CD14-positive monocyte (primary cell): ENCODE measurements around the gene GPR55. TPM values are rescaled to one million over a fixed set of nuclear protein-coding genes. Genes with fewer than 3 reads are reported as not detected.

Source experiments
- DNase-seq, 3 donors: peaks; one replicate each; pipeline ENCODE4 v3.0.0-alpha.2; 2011 to 2022
- H2AFZ ChIP-seq: 2 replicates; pipeline ENCODE4 v1.6.0; 2012; ENCODE audit warnings: mild to moderate bottlenecking, low read depth, low read length, inconsistent platforms; ENCODE audit not compliant: insufficient read depth, poor library complexity, severe bottlenecking
- H3K27ac ChIP-seq, 2 donors: 1 replicate in 1 of 2; 2 replicates in 1 of 2; pipeline ENCODE4 v1.5.1; 2012 to 2013; ENCODE audit warnings: low read length in 2 of 2, control low read depth in 1 of 2, inconsistent platforms in 1 of 2, low read depth in 1 of 2, mild to moderate bottlenecking in 1 of 2
- H3K27me3 ChIP-seq, 2 donors: one replicate each; pipeline versions ENCODE4 v1.6.0 to v1.6.1; 2011 to 2013; ENCODE audit warnings: low read length in 2 of 2; ENCODE audit not compliant: control insufficient read depth in 2 of 2, insufficient read depth in 2 of 2
- H3K36me3 ChIP-seq, 2 donors: replicated peaks in 1 of 2; 1 replicate in 1 of 2; 2 replicates in 1 of 2; pipeline versions ENCODE4 v1.5.1 to v1.6.1; 2012 to 2013; ENCODE audit warnings: low read length in 2 of 2, control low read depth in 1 of 2, inconsistent platforms in 1 of 2, mild to moderate bottlenecking in 1 of 2; ENCODE audit not compliant: insufficient read depth in 2 of 2, control insufficient read depth in 1 of 2
- H3K4me1 ChIP-seq, 2 donors: 1 replicate in 1 of 2; 2 replicates in 1 of 2; pipeline versions ENCODE4 v1.5.1 to v1.6.1; 2012 to 2013; ENCODE audit warnings: low read length in 2 of 2, control low read depth in 1 of 2, inconsistent platforms in 1 of 2, mild to moderate bottlenecking in 1 of 2, moderate library complexity in 1 of 2; ENCODE audit not compliant: insufficient read depth in 2 of 2, control insufficient read depth in 1 of 2
- H3K4me2 ChIP-seq: replicated peaks from 2 replicates; pipeline ENCODE3; 2012; ENCODE audit warnings: low read length, moderate library complexity, mild to moderate bottlenecking; ENCODE audit not compliant: poor library complexity, severe bottlenecking; ENCODE audit errors: extremely low read depth
- H3K4me3 ChIP-seq, 3 experiments: fragments of 200-600 bp in 1 of 3; sonication (generic) in 1 of 3; replicated peaks in 1 of 3; 1 replicate in 2 of 3; 2 replicates in 1 of 3; pipeline ENCODE4 v1.5.1; 2011 to 2013; ENCODE audit warnings: low read length in 3 of 3, mild to moderate bottlenecking in 3 of 3, control low read depth in 2 of 3, low read depth in 2 of 3, inconsistent platforms in 1 of 3, moderate library complexity in 1 of 3
- H3K79me2 ChIP-seq: 2 replicates; pipeline ENCODE4 v1.6.0; 2012; ENCODE audit warnings: mild to moderate bottlenecking, control low read depth, inconsistent platforms, low read length, moderate library complexity; ENCODE audit not compliant: insufficient read depth
- H3K9ac ChIP-seq: 2 replicates; pipeline ENCODE4 v1.6.0; 2017; ENCODE audit warnings: low read length, mild to moderate bottlenecking; ENCODE audit not compliant: insufficient read depth, poor library complexity, severe bottlenecking
- H3K9me3 ChIP-seq, 2 donors: replicated peaks in 1 of 2; 1 replicate in 1 of 2; 2 replicates in 1 of 2; pipeline versions ENCODE4 v1.5.1 to v1.6.1; 2012 to 2013; ENCODE audit warnings: low read length in 2 of 2, control low read depth in 1 of 2; ENCODE audit not compliant: control insufficient read depth in 1 of 2, insufficient read depth in 1 of 2
- H4K20me1 ChIP-seq: 2 replicates; pipeline ENCODE4 v1.6.0; 2012; ENCODE audit warnings: mild to moderate bottlenecking, low read length, control low read depth, moderate library complexity; ENCODE audit not compliant: insufficient read depth
- H3K27ac Mint-ChIP-seq, 7 donors: one replicate each; pipeline ENCODE4 v1.8.0; 2020; ENCODE audit warnings: mild to moderate bottlenecking in 7 of 7, mixed read lengths in 7 of 7, moderate library complexity in 6 of 7, inconsistent platforms in 2 of 7
- H3K27me3 Mint-ChIP-seq, 3 donors: one replicate each; pipeline ENCODE4 v1.8.0; 2021 to 2022; ENCODE audit warnings: low read depth in 3 of 3, mild to moderate bottlenecking in 3 of 3, mixed read lengths in 3 of 3, moderate library complexity in 3 of 3, inconsistent platforms in 1 of 3
- H3K36me3 Mint-ChIP-seq, 2 donors: one replicate each; pipeline ENCODE4 v1.8.0; 2020; ENCODE audit warnings: mixed read lengths in 2 of 2, inconsistent platforms in 1 of 2, mild to moderate bottlenecking in 1 of 2
- H3K4me1 Mint-ChIP-seq: one replicate; pipeline ENCODE4 v1.8.0; 2020; ENCODE audit warnings: mild to moderate bottlenecking, mixed read lengths
- H3K4me3 Mint-ChIP-seq, 2 donors: one replicate each; pipeline ENCODE4 v1.8.0; 2020; ENCODE audit warnings: mild to moderate bottlenecking in 2 of 2, mixed read lengths in 2 of 2, moderate library complexity in 1 of 2
- H3K9me3 Mint-ChIP-seq, 7 donors: one replicate each; pipeline ENCODE4 v1.8.0; 2020 to 2022; ENCODE audit warnings: mixed read lengths in 7 of 7, mild to moderate bottlenecking in 6 of 7, moderate library complexity in 6 of 7, inconsistent platforms in 2 of 7
- WGBS: methylation state at CpG from one replicate; pipeline ENCODE4 v1.1.5; 2013; ENCODE audit warnings: missing lambda C conversion rate; ENCODE audit not compliant: insufficient coverage; 5-methylcytosine and 5-hydroxymethylcytosine counted together
- intact Hi-C, 2 donors: fragments of 100-400 bp; cut with micrococcal nuclease; formaldehyde crosslinking; loops; one replicate each; pipeline versions ENCODE4 v1.15.0 to v1.15.1; 2023
- polyA plus RNA-seq, 3 donors: library from polyadenylated mRNA; depleted of rRNA in 1 of 3; unstranded in 2 of 3; stranded (reverse) in 1 of 3; fragments of 300-500 nt in 2 of 3; fragments of >200 nt in 1 of 3; fragmentation: Illumina TruSeq in 2 of 3; gene quantifications; 1 replicate in 2 of 3; 2 replicates in 1 of 3; pipeline ENCODE4 v1.2.3, GENCODE V29; 2012 to 2021
- TF ChIP-seq, protein P1 (sequence below): fragments of 200-600 bp; IDR thresholded peaks from one replicate; pipeline ENCODE4 v1.8.0; 2022; ENCODE audit warnings: antibody characterized with exemption, mild to moderate bottlenecking

GPR55 gene
- polyA plus RNA-seq, 3 donors, result 0.11 to 0.12 TPM; not detected in 1

DNA sequence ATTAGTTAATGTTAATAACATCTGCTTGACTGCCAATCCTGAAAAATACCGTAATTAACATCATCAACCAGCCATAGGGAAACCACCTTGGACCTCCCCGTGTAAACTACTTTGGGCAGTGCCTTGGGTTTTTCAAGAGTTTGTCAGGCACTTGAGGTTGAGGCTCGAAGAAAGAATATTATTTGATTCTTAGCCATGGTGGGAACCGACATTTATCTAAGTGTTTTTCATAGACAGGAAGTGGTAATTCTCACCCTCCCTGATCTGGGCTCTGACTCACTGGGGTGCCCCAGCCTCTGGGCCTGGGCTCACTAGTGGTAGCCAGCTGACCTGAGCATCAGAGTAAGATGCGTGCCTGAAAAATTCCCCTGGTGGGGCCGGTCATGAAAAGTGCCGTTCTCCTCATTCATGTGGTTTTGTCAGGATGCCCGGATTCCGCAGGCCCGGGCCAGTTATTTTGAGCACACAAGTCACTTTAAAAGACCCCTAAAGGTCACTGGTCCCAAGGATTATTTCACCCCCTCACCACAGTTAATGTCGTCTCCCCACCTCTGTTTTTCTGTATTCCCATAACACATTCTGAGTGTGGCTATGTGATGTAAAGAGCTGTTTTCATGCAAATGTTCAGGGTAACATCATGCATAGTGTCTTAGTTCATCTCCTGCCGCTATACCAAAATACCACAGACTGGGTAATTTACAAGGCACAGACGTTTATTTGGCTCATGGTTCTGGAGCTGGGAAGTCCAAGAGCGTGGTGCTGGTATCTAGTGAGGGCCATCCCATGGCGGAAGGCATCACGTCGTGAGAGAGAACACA, 49.3 kb upstream of the GPR55 start:
- H3K4me1 ChIP-seq, result no peaks in the 10 kb centered on the region
- DNase-seq, result peak in 2 of 3 donors; percentile 10 to 67
- no peak overlapping the region for H3K27ac ChIP-seq
- no peak overlapping the region for H2AFZ ChIP-seq
- Mint-ChIP-seq H3K4me3 (no peak overlapping the region), H3K27me3 (peaks cover 0 to 9% (median 0%) of the 10 kb centered on the region in 3 donors), H3K27ac (peak overlapping the region in 1 of 7 donors; percentile 37), H3K4me1 (peaks cover 8% of the 10 kb centered on the region), H3K36me3 (no peaks in the 10 kb centered on the region), H3K9me3 (no peaks in the 10 kb centered on the region)
- H3K4me3 ChIP-seq, result no peak overlapping the region
- no peak overlapping the region for H3K9ac ChIP-seq
- intact Hi-C loops, result no loop called here
- no peaks in the 10 kb centered on the region for H3K36me3 ChIP-seq
- H3K4me2 ChIP-seq, result no peak overlapping the region
- no peaks in the 10 kb centered on the region for H4K20me1 ChIP-seq
- no peaks in the 10 kb centered on the region for H3K9me3 ChIP-seq
- WGBS, result 88% methylated on average over 7 of the region's 17 CpGs
- no peaks in the 10 kb centered on the region for H3K27me3 ChIP-seq
- no peaks in the 10 kb centered on the region for H3K79me2 ChIP-seq
- TF ChIP-seq, protein P1, sequence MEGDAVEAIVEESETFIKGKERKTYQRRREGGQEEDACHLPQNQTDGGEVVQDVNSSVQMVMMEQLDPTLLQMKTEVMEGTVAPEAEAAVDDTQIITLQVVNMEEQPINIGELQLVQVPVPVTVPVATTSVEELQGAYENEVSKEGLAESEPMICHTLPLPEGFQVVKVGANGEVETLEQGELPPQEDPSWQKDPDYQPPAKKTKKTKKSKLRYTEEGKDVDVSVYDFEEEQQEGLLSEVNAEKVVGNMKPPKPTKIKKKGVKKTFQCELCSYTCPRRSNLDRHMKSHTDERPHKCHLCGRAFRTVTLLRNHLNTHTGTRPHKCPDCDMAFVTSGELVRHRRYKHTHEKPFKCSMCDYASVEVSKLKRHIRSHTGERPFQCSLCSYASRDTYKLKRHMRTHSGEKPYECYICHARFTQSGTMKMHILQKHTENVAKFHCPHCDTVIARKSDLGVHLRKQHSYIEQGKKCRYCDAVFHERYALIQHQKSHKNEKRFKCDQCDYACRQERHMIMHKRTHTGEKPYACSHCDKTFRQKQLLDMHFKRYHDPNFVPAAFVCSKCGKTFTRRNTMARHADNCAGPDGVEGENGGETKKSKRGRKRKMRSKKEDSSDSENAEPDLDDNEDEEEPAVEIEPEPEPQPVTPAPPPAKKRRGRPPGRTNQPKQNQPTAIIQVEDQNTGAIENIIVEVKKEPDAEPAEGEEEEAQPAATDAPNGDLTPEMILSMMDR, result no peak

DNA sequence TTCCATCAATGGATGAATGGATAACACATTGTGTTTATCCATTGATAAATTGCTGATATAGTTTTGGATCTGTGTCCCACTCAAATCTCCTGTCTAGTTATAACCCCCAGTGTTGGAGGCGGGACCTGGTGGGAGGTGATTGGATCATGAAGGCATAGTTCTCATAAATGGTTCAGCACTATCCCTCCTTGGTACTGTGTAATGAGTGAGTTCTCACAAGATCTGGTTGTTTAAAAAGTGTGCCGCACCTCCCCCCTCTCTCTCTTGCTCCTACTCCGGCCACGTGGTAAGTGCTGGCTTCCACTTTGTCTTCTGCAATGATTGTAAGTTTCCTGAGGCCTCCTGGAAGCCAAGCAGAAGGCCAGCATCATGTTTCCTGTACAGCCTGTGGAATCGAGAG, 47.0 kb upstream of the GPR55 start:
- H3K79me2 ChIP-seq, result no peaks in the 10 kb centered on the region
- peaks cover 11% of the 10 kb centered on the region for H3K4me1 Mint-ChIP-seq
- no peak overlapping the region for H3K27ac Mint-ChIP-seq
- no peaks in the 10 kb centered on the region for H3K27me3 ChIP-seq
- H3K4me3 ChIP-seq, result no peak overlapping the region
- no peaks in the 10 kb centered on the region for H4K20me1 ChIP-seq
- no peaks in the 10 kb centered on the region for H3K36me3 ChIP-seq
- TF ChIP-seq, protein P1, result no peak
- H3K4me2 ChIP-seq, result no peak overlapping the region
- no peaks in the 10 kb centered on the region for H3K36me3 Mint-ChIP-seq
- intact Hi-C loops, result no loop called here
- 79% methylated on average over 3 of the region's 5 CpGs for WGBS
- no peak overlapping the region for H3K9ac ChIP-seq
- H3K27me3 Mint-ChIP-seq, result peaks cover 0 to 9% (median 0%) of the 10 kb centered on the region in 3 donors
- no peak overlapping the region for H2AFZ ChIP-seq
- no peaks in the 10 kb centered on the region for H3K9me3 ChIP-seq
- no peak overlapping the region for H3K27ac ChIP-seq
- DNase-seq, result no peak
- no peak overlapping the region for H3K4me3 Mint-ChIP-seq
- no peaks in the 10 kb centered on the region for H3K4me1 ChIP-seq
- H3K9me3 Mint-ChIP-seq, result no peaks in the 10 kb centered on the region
